AG09319 (cell line): Measurements from ENCODE around the gene KISS1.

ENCODE experiments used
- DNase-seq: peaks from one replicate; pipeline ENCODE4 v3.0.0-alpha.2; 2010; ENCODE audit warnings: low read depth; ENCODE audit errors: extremely low read depth
- CTCF ChIP-seq: IDR thresholded peaks from 2 replicates; pipeline ENCODE4 v1.5.1; 2011; ENCODE audit warnings: low read depth, mild to moderate bottlenecking, inconsistent platforms, low read length, moderate library complexity

Gene KISS1

GRCh38 chr1:204205486-204205885, 9.2 kb upstream of the KISS1 start:
- no peak for TF ChIP-seq CTCF
- no peak for DNase-seq

DNA sequence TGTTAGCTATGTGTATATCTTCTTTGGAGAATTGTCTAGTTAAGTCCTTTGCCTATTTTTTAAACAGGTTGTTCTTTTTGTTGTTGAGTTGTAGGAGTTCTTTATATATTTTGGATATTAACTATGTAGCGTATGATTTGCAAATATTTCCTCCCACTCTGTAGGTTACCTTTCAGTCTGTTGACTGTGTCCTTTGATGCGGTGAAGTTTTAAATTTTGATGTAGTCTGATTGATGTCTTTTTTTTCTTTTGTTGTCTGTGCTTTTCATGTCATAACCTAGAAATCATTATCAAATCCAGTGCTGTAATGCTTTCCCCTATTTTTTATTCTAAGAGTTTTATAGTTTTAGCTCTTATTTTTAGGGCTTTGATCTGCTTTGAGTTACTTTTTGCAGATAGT, 8.7 kb upstream of the KISS1 start:
- TF ChIP-seq CTCF: no peak
- no peak for DNase-seq

DNA sequence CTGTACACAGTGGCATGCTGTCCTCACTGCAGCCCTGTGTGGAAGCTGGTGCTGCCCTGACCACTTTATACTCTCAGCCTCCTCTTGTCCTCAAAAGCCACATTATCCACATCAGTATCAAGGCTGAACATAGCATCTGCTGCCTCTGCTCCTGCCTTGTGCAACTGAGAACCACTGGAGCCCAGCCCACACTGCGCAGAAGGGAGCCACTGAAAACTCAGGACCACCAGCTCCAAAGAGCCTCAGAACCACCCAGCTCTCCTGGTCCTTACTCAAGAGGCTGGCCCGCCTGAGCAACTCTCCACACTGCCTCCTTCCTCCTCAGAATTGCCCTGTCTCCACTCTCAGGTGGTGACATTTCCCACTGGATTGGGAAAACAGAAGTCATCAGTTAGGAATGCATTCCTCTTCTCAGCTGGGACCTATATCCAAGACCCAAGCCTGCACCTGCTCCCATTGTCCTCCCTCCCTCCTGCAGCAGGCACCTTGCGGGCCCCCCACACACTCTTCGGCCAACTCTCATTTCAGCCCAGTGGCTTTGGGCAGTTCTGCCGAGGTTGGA, 7.0 kb upstream of the KISS1 start:
- TF ChIP-seq CTCF: no peak
- DNase-seq: no peak

DNA sequence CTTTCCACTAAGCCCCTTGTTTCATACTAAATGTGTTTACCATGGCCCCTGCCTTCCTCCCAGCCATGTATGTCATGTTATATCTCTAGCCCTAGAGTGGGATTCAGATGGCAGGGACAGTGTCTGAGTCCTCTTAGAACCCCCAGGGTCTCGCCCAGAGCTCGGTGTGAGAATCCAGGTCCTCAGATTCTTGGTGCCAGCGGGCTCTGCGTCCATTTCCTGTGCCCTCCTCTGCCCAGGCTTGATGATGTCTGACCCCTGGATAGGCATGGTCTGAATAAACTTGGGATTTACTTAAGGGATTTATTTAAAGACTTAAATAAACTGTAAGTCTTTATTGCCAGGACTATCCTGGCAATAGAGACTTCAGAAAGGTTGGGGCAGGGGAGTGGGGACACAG, 6.2 kb upstream of the KISS1 start:
- no peak for TF ChIP-seq CTCF
- DNase-seq: no peak

DNA sequence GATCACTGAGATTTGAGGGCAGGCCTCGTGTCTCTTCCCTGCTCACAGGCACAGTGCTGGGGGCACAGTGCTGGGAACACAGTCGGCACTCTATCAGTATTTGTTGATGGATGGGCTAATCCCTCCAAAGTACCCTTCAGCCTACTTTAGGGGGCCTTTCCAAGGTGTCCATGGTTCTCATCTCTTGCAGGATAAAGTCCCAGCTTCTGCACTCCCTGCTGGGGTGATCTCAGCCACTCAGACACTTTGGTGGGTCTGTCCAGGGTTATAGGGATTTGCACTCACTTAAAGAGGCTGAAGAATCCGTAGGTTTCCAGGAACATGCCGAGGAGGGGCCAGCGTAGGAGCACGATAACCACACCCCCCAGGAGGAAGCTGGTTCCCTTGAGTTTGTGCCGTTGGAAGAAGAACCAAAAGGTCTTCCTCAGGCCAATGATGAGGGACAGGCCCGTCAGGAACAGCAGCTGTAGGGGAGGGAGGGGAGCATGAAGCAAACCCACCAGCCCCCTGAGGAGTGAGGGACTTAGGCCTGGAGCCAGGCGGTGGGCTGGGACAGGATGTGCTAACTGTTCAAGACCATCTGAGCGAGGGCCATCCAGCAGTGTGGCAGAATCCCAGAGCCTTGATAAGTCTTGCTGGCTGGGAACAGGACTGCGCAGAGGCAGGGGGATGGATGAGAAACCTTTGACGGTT, 5.2 kb upstream of the KISS1 start:
- no peak for TF ChIP-seq CTCF
- no peak for DNase-seq

DNA sequence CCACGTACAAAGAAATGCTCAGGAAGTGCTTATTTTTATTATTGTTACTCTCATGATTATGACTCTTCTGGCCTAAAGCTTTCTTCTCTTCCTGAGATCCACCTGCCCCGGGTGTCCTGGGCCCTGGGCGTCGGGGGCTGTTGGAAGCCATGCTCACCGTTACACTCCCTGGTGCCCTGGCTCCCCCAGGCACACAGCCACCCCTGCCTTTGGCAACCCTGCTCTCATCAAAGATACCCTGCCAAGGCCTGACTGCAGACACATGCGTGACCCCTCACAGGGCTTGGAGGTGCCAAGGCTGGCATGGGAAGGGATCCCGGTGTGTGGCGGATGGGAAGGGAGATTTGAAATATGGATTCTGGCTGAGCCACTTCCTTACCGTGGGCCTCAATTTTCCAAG, 3.3 kb upstream of the KISS1 start:
- TF ChIP-seq CTCF: no peak
- no peak for DNase-seq

DNA sequence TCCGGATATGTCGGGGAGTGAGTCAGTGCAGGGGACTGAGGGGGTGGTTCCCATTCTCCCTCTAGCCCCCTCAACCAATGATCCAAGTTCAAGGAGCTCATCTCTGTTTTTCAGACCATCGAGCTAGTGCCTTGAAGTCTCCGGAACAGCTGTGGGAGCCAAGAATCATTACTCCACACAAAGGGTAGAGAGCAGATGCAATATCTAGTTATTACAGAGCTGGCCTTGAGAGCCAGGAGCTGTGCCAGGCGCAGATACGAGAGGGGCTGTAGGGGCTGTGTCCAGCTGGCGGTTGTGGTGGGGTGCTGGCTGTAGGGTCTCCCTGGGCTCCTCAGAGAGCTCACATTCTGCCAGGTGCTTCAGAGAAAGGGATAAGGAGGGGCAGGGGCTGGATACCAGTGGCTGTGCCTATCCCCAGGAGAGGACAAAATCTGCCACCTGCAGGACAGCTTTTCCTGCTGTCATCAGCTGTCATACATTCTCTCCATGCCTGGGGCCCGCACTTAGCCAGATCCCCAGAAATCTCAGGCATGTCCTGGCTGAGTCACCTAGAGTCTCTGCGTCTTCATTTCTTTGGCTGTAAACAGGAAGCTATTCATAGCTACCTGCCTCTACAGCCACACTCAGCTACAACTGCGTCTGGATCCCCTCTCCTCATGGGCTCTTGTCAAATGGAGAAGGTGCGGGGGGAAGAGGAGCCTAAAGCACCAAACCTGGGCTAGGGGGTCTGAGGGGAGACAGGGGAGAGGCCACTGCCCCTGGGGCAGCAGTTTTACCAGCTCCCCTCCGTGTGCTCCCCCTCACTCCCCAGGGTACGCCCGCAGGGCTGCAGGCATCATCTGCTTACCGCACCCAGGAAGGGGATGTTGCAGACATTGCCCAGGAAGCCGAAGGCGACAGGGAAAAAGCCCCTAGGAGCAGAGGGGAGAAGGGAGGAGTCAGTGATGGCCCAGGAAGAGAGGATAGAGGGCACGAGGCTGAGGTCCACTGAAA, 2.4 kb upstream of the KISS1 start:
- no peak for DNase-seq
- no peak for TF ChIP-seq CTCF
